GM18909 (cell line): ENCODE results near the gene HYAL2.
"Not testable (repeated sequence)": the region's sequence is repeated elsewhere in the genome, so short reads cannot be mapped to it uniquely, and the experiment has no call there.

Experiments
- ATAC-seq: cut with Tn5 transposase; IDR thresholded peaks from one replicate; pipeline ENCODE4 v1.9.1; 2021; ENCODE audit warnings: mild to moderate bottlenecking; ENCODE audit not compliant: unreplicated experiment, poor library complexity

Gene HYAL2

GRCh38 chr3:50274371-50275104 lies 48.0 kb downstream of the HYAL2 start:
- ATAC-seq: no peak

GRCh38 chr3:50273689-50274065 lies 48.9 kb downstream of the HYAL2 start:
- no peak for ATAC-seq

- peak; percentile 82 for ATAC-seq
Observed at GRCh38 chr3:50272911-50273688, 49.4 kb downstream of the HYAL2 start.

- ATAC-seq: not testable (repeated sequence)
Observed at GRCh38 chr3:50272538-50272910, 50.0 kb downstream of the HYAL2 start.

DNA sequence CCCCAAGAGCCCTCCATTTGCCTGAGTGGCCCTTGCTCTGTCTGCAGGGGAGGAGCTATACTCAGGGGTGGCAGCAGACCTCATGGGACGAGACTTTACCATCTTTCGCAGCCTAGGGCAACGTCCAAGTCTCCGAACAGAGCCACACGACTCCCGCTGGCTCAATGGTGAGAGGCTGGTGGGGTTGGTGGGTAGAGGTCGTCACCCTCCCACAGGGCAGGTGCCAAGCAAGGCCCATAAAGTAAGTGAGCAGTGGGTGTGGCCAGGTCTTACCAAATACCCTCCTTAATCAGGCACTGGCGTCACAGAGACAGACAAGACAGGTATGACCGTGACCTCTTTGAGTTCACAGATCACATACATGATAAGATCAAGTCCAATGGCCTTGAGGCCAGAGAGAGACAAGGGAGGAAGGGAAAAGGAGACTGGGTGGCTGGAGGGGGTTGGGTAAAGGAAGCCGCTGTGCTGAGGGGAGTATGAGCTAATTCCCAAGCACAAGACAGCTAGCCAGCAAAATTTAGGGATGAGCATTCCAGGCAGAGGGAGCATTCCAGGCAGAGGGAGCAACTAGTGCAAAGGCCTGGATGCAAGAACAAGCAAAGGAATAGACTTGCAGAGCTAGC lies 51.1 kb downstream of the HYAL2 start:
- no peak for ATAC-seq

GRCh38 chr3:50270422-50271224 lies 51.9 kb downstream of the HYAL2 start:
- no peak for ATAC-seq

DNA sequence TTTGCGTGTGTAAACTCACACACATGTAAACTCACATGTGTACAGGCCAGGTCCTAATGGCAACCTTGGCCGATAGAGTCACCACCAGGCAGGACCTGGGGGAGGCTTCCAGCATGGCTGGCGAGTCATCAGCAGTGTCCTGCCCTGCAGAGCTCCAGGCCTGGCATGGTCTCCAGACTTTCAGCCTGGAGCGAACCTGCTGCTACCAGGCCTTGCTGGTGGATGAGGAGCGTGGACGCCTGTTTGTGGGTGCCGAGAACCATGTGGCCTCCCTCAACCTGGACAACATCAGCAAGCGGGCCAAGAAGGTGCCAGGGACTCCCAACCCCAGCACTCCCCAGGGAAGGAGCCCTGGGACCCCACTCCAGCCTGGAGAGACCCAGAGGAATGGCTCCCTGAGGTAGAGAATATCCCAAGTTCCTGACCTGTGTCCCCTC lies 52.5 kb downstream of the HYAL2 start:
- no peak for ATAC-seq

DNA sequence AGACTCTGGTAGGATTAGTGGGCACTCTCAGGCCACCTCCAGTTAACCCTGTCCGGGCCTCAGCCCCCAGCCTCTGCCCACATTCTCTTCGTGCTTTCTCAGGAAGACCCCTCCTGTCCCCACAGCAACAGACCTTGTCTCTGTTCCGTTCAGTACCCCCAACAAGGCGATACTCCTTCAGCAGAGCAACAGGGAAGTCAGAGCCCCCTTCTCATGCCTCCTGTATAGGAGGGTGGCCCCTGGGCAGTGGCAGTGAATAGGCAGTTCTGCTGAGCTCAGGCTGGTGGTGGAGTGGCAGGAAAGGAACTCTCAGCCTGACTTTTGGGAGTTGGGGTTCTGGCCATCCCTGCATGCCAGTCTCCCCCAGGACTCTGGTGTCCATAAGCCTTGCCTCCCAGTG lies 53.1 kb downstream of the HYAL2 start:
- ATAC-seq: no peak

DNA sequence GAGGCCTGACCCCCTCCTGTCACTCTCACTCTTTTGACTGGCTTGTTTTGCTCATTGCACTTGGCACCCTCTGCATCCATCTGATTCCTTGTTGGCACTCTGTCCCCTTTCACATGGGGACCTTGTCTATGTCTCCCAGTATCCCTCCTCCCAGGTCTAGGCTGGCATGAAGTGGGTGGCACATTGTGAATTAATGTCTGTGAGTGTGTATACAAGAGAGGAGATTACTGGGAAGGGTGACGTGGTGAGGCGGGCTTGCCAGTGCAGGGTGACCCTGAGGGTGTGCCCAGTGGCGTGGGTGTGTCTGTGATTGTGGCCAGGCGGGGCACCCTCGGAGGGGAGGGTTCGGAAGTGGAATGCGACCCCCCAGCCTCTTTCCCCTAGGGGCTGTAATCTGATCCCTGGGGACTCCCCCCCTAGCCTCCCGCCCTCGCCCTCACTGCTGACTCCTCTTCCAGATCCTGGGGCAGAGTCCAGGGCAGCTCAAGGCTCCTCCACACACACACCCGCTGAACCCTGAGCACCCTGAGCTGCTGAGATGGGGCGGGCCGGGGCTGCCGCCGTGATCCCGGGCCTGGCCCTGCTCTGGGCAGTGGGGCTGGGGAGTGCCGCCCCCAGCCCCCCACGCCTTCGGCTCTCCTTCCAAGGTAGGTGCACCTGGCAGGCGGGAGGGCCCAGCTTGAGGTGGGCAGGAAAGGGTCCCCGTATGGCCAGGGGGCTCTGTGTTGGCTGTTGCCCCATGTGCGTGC lies 53.7 kb downstream of the HYAL2 start, which contains the start of gene SEMA3B:
Gene SEMA3B (plus strand): TSS at position 445 of the 749 bp plus-strand sequence. CDS start 94 bp downstream, at position 539.
- no peak for ATAC-seq

DNA sequence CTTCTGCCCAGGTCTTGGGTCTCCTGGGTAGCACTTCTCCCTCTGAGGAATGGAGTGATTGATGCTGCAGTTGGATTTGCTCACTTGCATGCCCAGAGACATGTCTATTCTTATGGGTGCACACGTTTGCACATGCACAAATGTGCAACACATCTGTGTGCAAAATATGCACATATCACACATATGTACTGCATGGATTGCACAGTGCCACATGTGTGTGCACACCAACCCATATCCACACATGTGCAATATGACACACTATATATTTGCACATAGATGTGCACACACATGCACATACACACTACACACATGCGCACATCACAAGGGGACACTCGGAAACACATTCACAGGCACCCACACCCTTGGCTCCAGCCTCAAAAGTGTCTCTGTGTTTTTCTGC lies 54.3 kb downstream of the HYAL2 start:
- no peak for ATAC-seq
